HepG2 (cell line): Measurements from ENCODE around the gene RAPSN. TPM values are rescaled to one million over a fixed set of nuclear protein-coding genes. Genes with fewer than 3 reads are reported as not detected.
A peak's percentile ranks its signal among the peaks of the same experiment; 100 is the strongest.

Experiments used
- ATAC-seq: fragments of 200-7000 bp; cut with Tn5 transposase; 3 replicates; pipeline ENCODE4 v1.9.1; 2020; ENCODE audit warnings: mild to moderate bottlenecking, moderate library complexity
- BruUV-seq: library from RNA; stranded (reverse); fragments of 400-500 nt; replicated peaks from 2 replicates; lab custom pipeline; 2021; lab: Mats Ljungman, UMichigan
- CTCF ChIA-PET: fragments of 300-600 bp; formaldehyde crosslinking; extraction: SDS; loops from one replicate; lab custom pipeline; 2021; ENCODE audit warnings: low total read pairs, inconsistent platforms, low intra/inter-chr PET ratio; lab: Yijun Ruan, JAX
- POLR2A ChIA-PET: fragments of 350-600 bp; sonication (Branson Sonifier 250); formaldehyde crosslinking; loops from one replicate; lab custom pipeline; 2020; ENCODE audit warnings: antibody characterized with exemption, inconsistent platforms; lab: Yijun Ruan, JAX
- DNase-seq: peaks from one replicate; pipeline ENCODE4 v3.0.0-alpha.2; 2015; ENCODE audit warnings: low spot score
- FAIRE-seq: peaks from 3 replicates; lab custom pipeline; 2011; peaks lifted over from hg19 to GRCh38; lab: Jason Lieb, UNC
- H2AFZ ChIP-seq: one replicate; pipeline ENCODE4 v1.6.1; 2011; ENCODE audit warnings: low read length, inconsistent platforms
- H3K27ac ChIP-seq: fragments of 300-600 bp; 3 replicates; pipeline ENCODE4 v1.8.0; 2011; ENCODE audit warnings: mixed run types, mild to moderate bottlenecking, mixed read lengths, low read length, inconsistent platforms; ENCODE audit not compliant: insufficient read depth; ENCODE audit errors: extremely low read length
- H3K27me3 ChIP-seq, 2 experiments: fragments of 200-600 bp in 1 of 2; 2 replicates in 1 of 2; 3 replicates in 1 of 2; pipeline versions ENCODE4 v1.6.0 to v1.8.0; 2011; ENCODE audit warnings: low read length in 2 of 2, mild to moderate bottlenecking in 2 of 2, moderate library complexity in 2 of 2, inconsistent platforms in 1 of 2; ENCODE audit not compliant: insufficient read depth in 2 of 2, control insufficient read depth in 1 of 2
- H3K36me3 ChIP-seq, 2 experiments: fragments of 200-600 bp in 1 of 2; replicated peaks in 1 of 2; 2 replicates in 1 of 2; 3 replicates in 1 of 2; pipeline versions ENCODE4 v1.5.1 to v1.8.0; 2011; ENCODE audit warnings: low read length in 2 of 2, inconsistent platforms in 1 of 2; ENCODE audit not compliant: insufficient read depth in 2 of 2, control insufficient read depth in 1 of 2
- H3K4me1 ChIP-seq: 2 replicates; pipeline ENCODE4 v1.5.1; 2012; ENCODE audit warnings: low read length, inconsistent platforms; ENCODE audit not compliant: insufficient read depth
- H3K4me2 ChIP-seq: 2 replicates; pipeline ENCODE4 v1.6.0; 2011; ENCODE audit warnings: low read depth, low read length, inconsistent platforms
- H3K4me3 ChIP-seq, 3 experiments: fragments of 200-600 bp in 1 of 3; sonication (generic), shearing (Covaris generic) in 1 of 3; replicated peaks in 1 of 3; 2 replicates each; pipeline ENCODE4 v1.5.1; 2011 to 2016; ENCODE audit warnings: low read length in 3 of 3, inconsistent platforms in 2 of 3, low read depth in 2 of 3, mild to moderate bottlenecking in 2 of 3, control low read depth in 1 of 3, mixed read lengths in 1 of 3; ENCODE audit not compliant: insufficient read depth in 1 of 3
- H3K79me2 ChIP-seq: one replicate; pipeline ENCODE4 v1.6.1; 2011; ENCODE audit warnings: low read length, inconsistent platforms; ENCODE audit not compliant: insufficient read depth
- H3K9ac ChIP-seq: 2 replicates; pipeline ENCODE4 v1.6.0; 2011; ENCODE audit warnings: mild to moderate bottlenecking, low read depth, low read length, inconsistent platforms; ENCODE audit not compliant: insufficient read depth
- H3K9me3 ChIP-seq: 2 replicates; pipeline ENCODE4 v1.5.1; 2012; ENCODE audit warnings: mild to moderate bottlenecking, low read length
- H4K20me1 ChIP-seq: 2 replicates; pipeline ENCODE4 v1.6.0; 2011; ENCODE audit warnings: inconsistent platforms, mild to moderate bottlenecking, low read length, moderate library complexity; ENCODE audit not compliant: insufficient read depth
- CEBPB ChIP-seq: IDR thresholded peaks from 2 replicates; pipeline ENCODE4 v1.6.1; 2011; ENCODE audit warnings: low read depth, low read length, improper control_type of control experiment, borderline replicate concordance
- CHD4 ChIP-seq: fragments of 200-600 bp; sonication (generic); IDR thresholded peaks from 2 replicates; pipeline ENCODE4 v1.7.0; 2017; ENCODE audit warnings: mild to moderate bottlenecking, low read length, borderline replicate concordance
- GFI1 ChIP-seq: sonication (generic); formaldehyde crosslinking; IDR thresholded peaks from 2 replicates; pipeline ENCODE4 v1.5.0; 2020; ENCODE audit warnings: missing genetic modification reagents, mild to moderate bottlenecking, borderline replicate concordance
- GMEB2 ChIP-seq: IDR thresholded peaks from 2 replicates; pipeline ENCODE4 v1.6.1; 2016; ENCODE audit warnings: missing biosample characterization, missing genetic modification reagents, low read depth
- MLLT10 ChIP-seq: sonication (generic); formaldehyde crosslinking; IDR thresholded peaks from 2 replicates; pipeline ENCODE4 v1.4.0; 2020; ENCODE audit warnings: missing genetic modification reagents
- NR2F6 ChIP-seq, 2 experiments: IDR thresholded peaks; 2 replicates each; pipeline ENCODE4 v1.6.1; 2016; ENCODE audit warnings: antibody characterized with exemption in 1 of 2, mild to moderate bottlenecking in 1 of 2
- PAXIP1 ChIP-seq: sonication (generic); formaldehyde crosslinking; conservative IDR thresholded peaks from 2 replicates; pipeline ENCODE4 v1.4.0; 2020; ENCODE audit warnings: mild to moderate bottlenecking, missing genetic modification reagents, moderate library complexity
- SETDB1 ChIP-seq: sonication (generic); formaldehyde crosslinking; IDR thresholded peaks from 2 replicates; pipeline ENCODE4 v1.5.1; 2020; ENCODE audit warnings: missing genetic modification reagents, mild to moderate bottlenecking, borderline replicate concordance
- ZNF20 ChIP-seq: sonication (generic); formaldehyde crosslinking; IDR thresholded peaks from 2 replicates; pipeline ENCODE4 v1.4.0; 2020; ENCODE audit warnings: mild to moderate bottlenecking, moderate library complexity, missing genetic modification reagents
- ZNF652 ChIP-seq: IDR thresholded peaks from 2 replicates; pipeline ENCODE4 v1.6.1; 2016; ENCODE audit warnings: low read depth, borderline replicate concordance
- ZNF770 ChIP-seq: sonication (generic); formaldehyde crosslinking; IDR thresholded peaks from 2 replicates; pipeline ENCODE4 v1.5.0; 2020; ENCODE audit warnings: mild to moderate bottlenecking, missing genetic modification reagents
- ZNF784 ChIP-seq: sonication (generic); formaldehyde crosslinking; IDR thresholded peaks from 2 replicates; pipeline ENCODE4 v1.5.1; 2020; ENCODE audit warnings: missing genetic modification reagents, mild to moderate bottlenecking, borderline replicate concordance
- ZZZ3 ChIP-seq: sonication (generic); formaldehyde crosslinking; IDR thresholded peaks from 2 replicates; pipeline ENCODE4 v1.4.0; 2020; ENCODE audit warnings: missing genetic modification reagents, mild to moderate bottlenecking, borderline replicate concordance
- WGBS: methylation state at CpG from one replicate; pipeline ENCODE4 v1.1.6; 2017; ENCODE audit warnings: low lambda C conversion rate; 5-methylcytosine and 5-hydroxymethylcytosine counted together
- in situ Hi-C: cut with HindIII; loops from 2 replicates; pipeline ENCODE4 v1.10.0; 2017; ENCODE audit warnings: low pct_unique_long_range_greater_than_20kb; ENCODE audit not compliant: extremely low pct_ligation_motif_present
- intact Hi-C: fragments of 100-400 bp; cut with micrococcal nuclease; formaldehyde crosslinking; loops from one replicate; pipeline ENCODE4 v1.10.0; 2022; ENCODE audit not compliant: unreplicated experiment
- polyA plus RNA-seq, 8 experiments: library from polyadenylated mRNA; depleted of rRNA in 3 of 8; stranded (reverse) in 7 of 8; unstranded in 1 of 8; fragments of >200 nt; fragmentation: Illumina TruSeq in 4 of 8; extraction: Trizol in 4 of 8; gene quantifications; 2 replicates each; pipeline versions ENCODE4 v1.2.1 to v1.2.3, GENCODE V29; 2011 to 2016; ENCODE audit warnings: low read depth in 4 of 8, missing spikeins in 1 of 8, mixed read lengths in 1 of 8; ENCODE audit not compliant: insufficient read depth in 1 of 8
- total RNA-seq, 5 experiments: library from RNA; depleted of rRNA; stranded (reverse); fragments of >200 nt; fragmentation: Illumina TruSeq; extraction: Trizol; gene quantifications; 2 replicates each; pipeline ENCODE4 v1.2.3, GENCODE V29; 2016; ENCODE audit warnings: low read depth in 1 of 5
- TF ChIP-seq, protein P1 (sequence below): sonication (generic); formaldehyde crosslinking; IDR thresholded peaks from 2 replicates; pipeline ENCODE4 v1.4.0; 2020; ENCODE audit warnings: missing genetic modification reagents

The RAPSN gene
- total and polyA plus RNA-seq, 2 of the 13 experiments (the other 11 are each of a cell fraction or from before 2014, with no cell fraction given), result 0.15 to 1.2 TPM

DNA sequence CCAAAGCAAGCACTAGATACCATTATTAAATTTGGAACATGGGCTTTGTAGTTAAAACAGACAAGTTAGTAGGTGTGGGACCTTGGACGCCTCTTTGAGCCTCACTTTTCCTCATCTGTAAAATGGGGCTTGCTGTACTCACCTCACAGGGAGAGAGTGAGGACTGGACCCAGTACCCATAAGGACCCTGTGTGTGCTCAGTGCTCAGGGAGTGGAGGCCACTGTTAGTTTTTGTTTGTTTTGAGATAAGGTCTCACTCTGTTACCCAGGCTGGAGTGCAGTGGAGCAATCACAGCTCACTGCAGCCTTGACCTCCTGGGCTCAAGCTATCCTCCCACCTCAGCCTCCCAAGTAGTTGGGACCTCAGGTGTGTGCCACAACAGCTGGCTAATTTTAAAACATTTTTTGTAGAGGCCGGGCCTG lies 8.9 kb downstream of the RAPSN start:
- Histone ChIP-seq H3K9me3 (no peaks in the 10 kb centered on the region), H3K4me3 (no peak overlapping the region), H3K36me3 (no peaks in the 10 kb centered on the region; a peak in 1 of 5 replicates), H4K20me1 (no peaks in the 10 kb centered on the region), H2AFZ (no peak overlapping the region), H3K27me3 (no peaks in the 10 kb centered on the region; a peak in 1 of 5 replicates), H3K9ac (no peak overlapping the region), H3K4me2 (no peak overlapping the region), H3K79me2 (no peaks in the 10 kb centered on the region), H3K4me1 (peaks cover 69% of the 10 kb centered on the region), H3K27ac (no peak overlapping the region)
- ChIA-PET POLR2A (interaction anchor here (0.7 to 1.3 kb wide), 2 partner anchors 13 to 15 kb away, joined by 4 read pairs; partner anchors contain the start of gene PSMC3), CTCF (no interaction called here)
- in situ Hi-C loops (no loop called here), intact Hi-C loops (no loop called here)
- BruUV-seq, result no TSS peak
- FAIRE-seq (peak; percentile 26), DNase-seq (peak; percentile 74), ATAC-seq (0 out of 3 replicates have a peak, but pooled peaks have one; percentile 4)
- WGBS, result 81% methylated on average over 2 of the region's 2 CpGs
- TF ChIP-seq CEBPB, result 0 out of 2 replicates have a peak, but pooled peaks have one; percentile 27
- TF ChIP-seq MLLT10, result no peak
- TF ChIP-seq ZNF770, result peak; percentile 100
- peak; percentile 88; the same call in 1 of the 2 replicates for TF ChIP-seq CHD4
- TF ChIP-seq SETDB1 (CRISPR knock-in tag), result no peak
- no peak for TF ChIP-seq ZNF652 (CRISPR knock-in tag)
- TF ChIP-seq GFI1, result peak; percentile 96
- TF ChIP-seq, protein P1, sequence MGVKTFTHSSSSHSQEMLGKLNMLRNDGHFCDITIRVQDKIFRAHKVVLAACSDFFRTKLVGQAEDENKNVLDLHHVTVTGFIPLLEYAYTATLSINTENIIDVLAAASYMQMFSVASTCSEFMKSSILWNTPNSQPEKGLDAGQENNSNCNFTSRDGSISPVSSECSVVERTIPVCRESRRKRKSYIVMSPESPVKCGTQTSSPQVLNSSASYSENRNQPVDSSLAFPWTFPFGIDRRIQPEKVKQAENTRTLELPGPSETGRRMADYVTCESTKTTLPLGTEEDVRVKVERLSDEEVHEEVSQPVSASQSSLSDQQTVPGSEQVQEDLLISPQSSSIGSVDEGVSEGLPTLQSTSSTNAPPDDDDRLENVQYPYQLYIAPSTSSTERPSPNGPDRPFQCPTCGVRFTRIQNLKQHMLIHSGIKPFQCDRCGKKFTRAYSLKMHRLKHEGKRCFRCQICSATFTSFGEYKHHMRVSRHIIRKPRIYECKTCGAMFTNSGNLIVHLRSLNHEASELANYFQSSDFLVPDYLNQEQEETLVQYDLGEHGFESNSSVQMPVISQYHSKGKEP (CRISPR knock-in tag), result no peak
- TF ChIP-seq NR2F6 (IDR thresholded peaks at IDR 0.05), result peak; percentile 86
- TF ChIP-seq NR2F6 (CRISPR knock-in tag; IDR thresholded peaks at IDR 0.05), result peak; percentile 89
- TF ChIP-seq PAXIP1, result peak; percentile 52
- TF ChIP-seq ZZZ3 (CRISPR knock-in tag), result no peak
- TF ChIP-seq ZNF20 (CRISPR knock-in tag), result peak; percentile 99
- TF ChIP-seq ZNF784 (CRISPR knock-in tag), result peak; percentile 100
- no peak for TF ChIP-seq GMEB2 (CRISPR knock-in tag)
